ENCODE measurements around the gene IL18RAP. TPM values are rescaled to one million over a fixed set of nuclear protein-coding genes. Genes with fewer than 3 reads are reported as not detected.

The IL18RAP gene
- total and polyA plus RNA-seq, 2 donors (not counting 1 experiment from before 2014, with no cell fraction given) = 0.22 to 1.4 TPM

DNA sequence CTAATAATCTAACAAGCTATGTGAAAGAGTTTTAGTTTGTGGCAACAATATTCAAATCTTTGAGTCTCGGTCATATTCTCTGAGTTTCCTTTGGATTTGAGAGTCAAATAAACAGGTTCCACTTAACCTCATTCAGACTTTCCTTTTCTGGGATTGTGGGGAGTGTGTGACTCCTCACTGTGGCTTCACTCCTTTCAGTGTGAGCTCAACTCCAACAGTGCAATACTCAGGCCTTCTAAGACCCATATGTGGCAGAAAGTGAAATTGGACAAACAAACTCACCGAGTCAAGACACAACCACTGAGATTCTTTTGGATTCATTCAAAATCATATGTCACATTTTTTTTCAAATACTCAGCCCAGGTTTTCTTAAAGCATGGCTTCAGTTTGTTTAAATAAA is 75.5 kb downstream of the IL18RAP start:
- H3K27me3 Mint-ChIP-seq = peaks cover 22% of the 10 kb centered on the region
- Histone ChIP-seq H3K9ac (ENCODE audit: low read length) (no peak overlapping the region), H3K36me3 (replicated peaks in 1 of 2; ENCODE audit: control extremely low read depth in 1 of 2, control insufficient read depth in 1 of 2, extremely low read depth in 1 of 2, insufficient read depth in 2 of 2, low read length in 1 of 2) (no peaks in the 10 kb centered on the region), H3K27ac (ENCODE audit: low read length in 2 of 2) (no peak overlapping the region), H3K4me1 (ENCODE audit: control insufficient read depth in 2 of 2, insufficient read depth in 2 of 2, low read length in 2 of 2) (no peaks in the 10 kb centered on the region), H3K9me3 (ENCODE audit: control extremely low read depth in 1 of 3, control insufficient read depth in 2 of 3, insufficient read depth in 1 of 3, low read length in 2 of 3) (peaks cover 0 to 6% (median 2%) of the 10 kb centered on the region in 3 donors), H3K27me3 (replicated peaks in 1 of 4; ENCODE audit: control extremely low read depth in 1 of 4, control insufficient read depth in 3 of 4, insufficient read depth in 4 of 4, low read length in 3 of 4) (peaks cover 0 to 6% (median 1%) of the 10 kb centered on the region in 4 experiments), H4K20me1 (ENCODE audit: control insufficient read depth, insufficient read depth, low read length, poor library complexity, severe bottlenecking) (no peaks in the 10 kb centered on the region), H3K4me2 (replicated peaks; ENCODE audit: low read depth, low read length, poor library complexity, severe bottlenecking) (no peak overlapping the region), H2AFZ (ENCODE audit: insufficient read depth, low read depth, low read length, poor library complexity, severe bottlenecking) (no peak overlapping the region), H3K79me2 (ENCODE audit: control insufficient read depth, insufficient read depth, low read length) (no peaks in the 10 kb centered on the region), H3K4me3 (ENCODE audit: control extremely low read depth in 1 of 5, extremely low read depth in 1 of 5, insufficient read depth in 1 of 5, low read depth in 2 of 5, low read length in 4 of 5) (no peak overlapping the region)
- peaks cover 2% of the 10 kb centered on the region for H3K9me3 Mint-ChIP-seq (ENCODE audit: insufficient read depth)
- no peak for TF ChIP-seq EZH2 (IDR thresholded peaks at IDR 0.05; ENCODE audit: borderline replicate concordance, insufficient read depth, low read depth, low read length, poor library complexity, severe bottlenecking)
- TF ChIP-seq, protein P1, sequence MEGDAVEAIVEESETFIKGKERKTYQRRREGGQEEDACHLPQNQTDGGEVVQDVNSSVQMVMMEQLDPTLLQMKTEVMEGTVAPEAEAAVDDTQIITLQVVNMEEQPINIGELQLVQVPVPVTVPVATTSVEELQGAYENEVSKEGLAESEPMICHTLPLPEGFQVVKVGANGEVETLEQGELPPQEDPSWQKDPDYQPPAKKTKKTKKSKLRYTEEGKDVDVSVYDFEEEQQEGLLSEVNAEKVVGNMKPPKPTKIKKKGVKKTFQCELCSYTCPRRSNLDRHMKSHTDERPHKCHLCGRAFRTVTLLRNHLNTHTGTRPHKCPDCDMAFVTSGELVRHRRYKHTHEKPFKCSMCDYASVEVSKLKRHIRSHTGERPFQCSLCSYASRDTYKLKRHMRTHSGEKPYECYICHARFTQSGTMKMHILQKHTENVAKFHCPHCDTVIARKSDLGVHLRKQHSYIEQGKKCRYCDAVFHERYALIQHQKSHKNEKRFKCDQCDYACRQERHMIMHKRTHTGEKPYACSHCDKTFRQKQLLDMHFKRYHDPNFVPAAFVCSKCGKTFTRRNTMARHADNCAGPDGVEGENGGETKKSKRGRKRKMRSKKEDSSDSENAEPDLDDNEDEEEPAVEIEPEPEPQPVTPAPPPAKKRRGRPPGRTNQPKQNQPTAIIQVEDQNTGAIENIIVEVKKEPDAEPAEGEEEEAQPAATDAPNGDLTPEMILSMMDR (IDR thresholded peaks at IDR 0.05) = no peak
- H3K27ac Mint-ChIP-seq = no peak overlapping the region
- DNase-seq = no peak
- no peaks in the 10 kb centered on the region for H3K4me1 Mint-ChIP-seq
- no peak overlapping the region for H3K4me3 Mint-ChIP-seq
- intact Hi-C loops (cut with micrococcal nuclease) = no loop called here
- 83% methylated on average over 1 of the region's 2 CpGs for WGBS (ENCODE audit: insufficient coverage)
- POLR2A ChIA-PET = no interaction called here
- no peak for ATAC-seq (ENCODE audit: low read depth)
- CTCF ChIA-PET = interaction anchor here (2.5 kb wide), 1 partner anchor 25 kb away, joined by 6 read pairs; the partner anchor contains the start of gene SLC9A4

DNA sequence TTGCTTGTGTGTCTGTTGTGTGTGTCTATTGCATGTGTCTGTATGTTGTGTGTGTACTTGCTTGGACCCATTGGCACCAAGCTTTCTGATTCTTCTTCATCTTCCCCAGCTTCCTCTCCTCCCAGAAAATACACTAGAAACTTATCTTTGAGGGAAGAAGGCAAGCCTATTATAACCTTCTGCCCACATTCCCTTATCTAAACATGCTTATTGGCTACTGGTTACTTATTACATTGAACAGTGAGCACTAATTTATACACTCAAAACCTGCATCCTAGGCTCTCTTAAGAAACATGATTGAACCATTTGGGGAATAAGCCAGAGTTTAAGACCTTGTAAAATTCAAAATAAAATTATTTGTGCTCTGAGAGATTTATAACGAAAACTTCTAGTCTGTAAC is 76.6 kb downstream of the IL18RAP start:
- no CpG with 5 or more reads among the region's 1 CpG for whole genome bisulfite sequencing (ENCODE audit: insufficient coverage)
- no peak overlapping the region for H3K9ac ChIP-seq (ENCODE audit: low read length)
- no peaks in the 10 kb centered on the region for H3K4me1 ChIP-seq (ENCODE audit: control insufficient read depth in 2 of 2, insufficient read depth in 2 of 2, low read length in 2 of 2)
- ATAC-seq (ENCODE audit: low read depth) (no peak), DNase-seq (no peak)
- intact Hi-C loops (cut with micrococcal nuclease) = no loop called here
- H3K79me2 ChIP-seq (ENCODE audit: control insufficient read depth, insufficient read depth, low read length) = no peaks in the 10 kb centered on the region
- H3K27ac ChIP-seq (ENCODE audit: low read length in 2 of 2) = no peak overlapping the region
- H3K4me3 ChIP-seq (ENCODE audit: control extremely low read depth in 1 of 5, extremely low read depth in 1 of 5, insufficient read depth in 1 of 5, low read depth in 2 of 5, low read length in 4 of 5) = no peak overlapping the region
- H3K36me3 ChIP-seq (replicated peaks in 1 of 2; ENCODE audit: control extremely low read depth in 1 of 2, control insufficient read depth in 1 of 2, extremely low read depth in 1 of 2, insufficient read depth in 2 of 2, low read length in 1 of 2) = no peaks in the 10 kb centered on the region
- H3K27me3 Mint-ChIP-seq = peaks cover 26% of the 10 kb centered on the region
- H3K27me3 ChIP-seq (replicated peaks in 1 of 4; ENCODE audit: control extremely low read depth in 1 of 4, control insufficient read depth in 3 of 4, insufficient read depth in 4 of 4, low read length in 3 of 4) = peaks cover 0 to 6% (median 1%) of the 10 kb centered on the region in 4 experiments
- H3K4me2 ChIP-seq (replicated peaks; ENCODE audit: low read depth, low read length, poor library complexity, severe bottlenecking) = no peak overlapping the region
- POLR2A ChIA-PET = no interaction called here
- no peak overlapping the region for H3K27ac Mint-ChIP-seq
- TF ChIP-seq EZH2 (IDR thresholded peaks at IDR 0.05; ENCODE audit: borderline replicate concordance, insufficient read depth, low read depth, low read length, poor library complexity, severe bottlenecking) = no peak
- TF ChIP-seq, protein P1 (IDR thresholded peaks at IDR 0.05) = no peak
- H3K9me3 Mint-ChIP-seq (ENCODE audit: insufficient read depth) = peaks cover 2% of the 10 kb centered on the region
- H3K9me3 ChIP-seq (ENCODE audit: control extremely low read depth in 1 of 3, control insufficient read depth in 2 of 3, insufficient read depth in 1 of 3, low read length in 2 of 3) = peaks cover 0 to 6% (median 0%) of the 10 kb centered on the region in 3 donors
- CTCF ChIA-PET = interaction anchor here (2.5 kb wide), 1 partner anchor 26 kb away, joined by 6 read pairs; the partner anchor contains the start of gene SLC9A4
- no peaks in the 10 kb centered on the region for H3K4me1 Mint-ChIP-seq
- H3K4me3 Mint-ChIP-seq = no peak overlapping the region
- H4K20me1 ChIP-seq (ENCODE audit: control insufficient read depth, insufficient read depth, low read length, poor library complexity, severe bottlenecking) = no peaks in the 10 kb centered on the region
- H2AFZ ChIP-seq (ENCODE audit: insufficient read depth, low read depth, low read length, poor library complexity, severe bottlenecking) = no peak overlapping the region

Small RNAs within 50 kb of the gene (small RNA-seq; reads per million reads assigned to genes)
- gene MIR4772 (ENCODE audit: insufficient read length, low read depth, low replicate concordance) = not detected

Other genes with a start within 250 kb of the IL18RAP start
- gene IL1RL2, start 236.1 kb upstream of the IL18RAP start, total RNA-seq = not detected in 2 replicates
- not detected in 2 replicates for gene IL1RL2, start 236.1 kb upstream of the IL18RAP start, polyA plus RNA-seq
- not detected in 2 replicates for gene IL1RL1, start 111.6 kb upstream of the IL18RAP start, total RNA-seq
- gene IL1RL1, start 111.6 kb upstream of the IL18RAP start, polyA plus RNA-seq = not detected in 2 replicates
- 1.1 and 2.4 TPM in 2 replicates for gene IL18R1, start 67.4 kb upstream of the IL18RAP start, total RNA-seq
- gene IL18R1, start 67.4 kb upstream of the IL18RAP start, polyA plus RNA-seq = 1.1 TPM in 2 replicates
- 0.07 and 0.20 TPM in 2 replicates for gene SLC9A4, start 50.1 kb downstream of the IL18RAP start, total RNA-seq
- not detected in 2 replicates for gene SLC9A4, start 50.1 kb downstream of the IL18RAP start, polyA plus RNA-seq
- not detected in 2 replicates for gene SLC9A2, start 196.4 kb downstream of the IL18RAP start, total RNA-seq
- gene SLC9A2, start 196.4 kb downstream of the IL18RAP start, polyA plus RNA-seq = not detected in 2 replicates

Data from B cell (primary cell).